Fibroblast of the aortic adventitia (primary cell): Measurements from ENCODE around the gene CST9L. TPM values are rescaled to one million over a fixed set of nuclear protein-coding genes. Genes with fewer than 3 reads are reported as not detected.

Source experiments
- DNase-seq: peaks from one replicate; pipeline ENCODE4 v3.0.0-alpha.2; 2010; ENCODE audit warnings: low read depth
- H3K4me3 ChIP-seq: 2 replicates; pipeline ENCODE4 v1.5.1; 2011; ENCODE audit warnings: low read depth, mild to moderate bottlenecking, control low read depth, low read length, moderate library complexity
- total RNA-seq: library from RNA; depleted of rRNA; stranded (reverse); fragments of >200 nt; gene quantifications from 2 replicates; pipeline ENCODE4 v1.2.3, GENCODE V29; 2012; ENCODE audit warnings: low replicate concordance
- TF ChIP-seq, protein P1 (sequence below): IDR thresholded peaks from 2 replicates; pipeline ENCODE4 v1.5.1; 2011; ENCODE audit warnings: mild to moderate bottlenecking, low read length, control low read depth, inconsistent platforms; ENCODE audit not compliant: insufficient read depth

CST9L gene
- total RNA-seq, 1 donor: not detected

DNA sequence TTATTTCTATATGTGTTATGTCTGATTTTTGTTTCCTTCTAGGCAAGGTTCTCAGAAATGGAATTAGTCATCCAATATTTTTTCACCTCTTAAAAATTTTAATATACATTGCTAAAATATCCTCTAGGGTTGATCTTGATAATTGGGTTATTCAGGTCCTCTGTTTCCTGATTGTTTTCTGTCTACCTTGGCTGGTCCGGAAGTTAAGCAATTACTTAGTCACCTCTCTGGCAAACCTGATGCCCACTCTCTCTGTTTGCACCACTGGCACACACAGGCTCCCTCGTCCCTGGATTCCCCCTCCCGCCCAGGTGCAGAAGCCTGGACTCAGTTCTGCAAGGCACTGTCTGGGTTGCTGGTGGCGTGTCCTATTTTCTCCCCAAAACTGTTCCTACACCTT, 27.7 kb downstream of the CST9L start:
- no peak overlapping the region for H3K4me3 ChIP-seq
- no peak for DNase-seq
- TF ChIP-seq, protein P1, sequence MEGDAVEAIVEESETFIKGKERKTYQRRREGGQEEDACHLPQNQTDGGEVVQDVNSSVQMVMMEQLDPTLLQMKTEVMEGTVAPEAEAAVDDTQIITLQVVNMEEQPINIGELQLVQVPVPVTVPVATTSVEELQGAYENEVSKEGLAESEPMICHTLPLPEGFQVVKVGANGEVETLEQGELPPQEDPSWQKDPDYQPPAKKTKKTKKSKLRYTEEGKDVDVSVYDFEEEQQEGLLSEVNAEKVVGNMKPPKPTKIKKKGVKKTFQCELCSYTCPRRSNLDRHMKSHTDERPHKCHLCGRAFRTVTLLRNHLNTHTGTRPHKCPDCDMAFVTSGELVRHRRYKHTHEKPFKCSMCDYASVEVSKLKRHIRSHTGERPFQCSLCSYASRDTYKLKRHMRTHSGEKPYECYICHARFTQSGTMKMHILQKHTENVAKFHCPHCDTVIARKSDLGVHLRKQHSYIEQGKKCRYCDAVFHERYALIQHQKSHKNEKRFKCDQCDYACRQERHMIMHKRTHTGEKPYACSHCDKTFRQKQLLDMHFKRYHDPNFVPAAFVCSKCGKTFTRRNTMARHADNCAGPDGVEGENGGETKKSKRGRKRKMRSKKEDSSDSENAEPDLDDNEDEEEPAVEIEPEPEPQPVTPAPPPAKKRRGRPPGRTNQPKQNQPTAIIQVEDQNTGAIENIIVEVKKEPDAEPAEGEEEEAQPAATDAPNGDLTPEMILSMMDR: no peak

DNA sequence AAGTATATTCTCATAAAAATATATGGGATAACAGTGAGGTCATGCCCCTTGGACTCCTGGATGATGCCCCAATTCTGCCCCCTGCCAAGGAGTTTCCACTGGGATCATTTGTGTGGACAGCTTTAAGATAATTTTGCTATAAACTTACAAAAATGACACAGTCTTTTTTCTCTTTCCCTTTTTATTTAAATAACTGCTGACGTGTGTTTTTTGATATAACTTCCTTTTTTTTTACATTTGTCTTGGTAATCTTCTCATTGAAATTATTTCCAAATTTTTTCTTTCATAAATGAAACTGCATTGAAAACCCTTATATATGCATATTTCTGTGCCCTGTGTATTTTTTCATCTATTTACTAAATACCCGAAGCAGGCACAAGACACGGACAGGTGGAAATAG, 31.3 kb downstream of the CST9L start:
- TF ChIP-seq, protein P1: no peak

DNA sequence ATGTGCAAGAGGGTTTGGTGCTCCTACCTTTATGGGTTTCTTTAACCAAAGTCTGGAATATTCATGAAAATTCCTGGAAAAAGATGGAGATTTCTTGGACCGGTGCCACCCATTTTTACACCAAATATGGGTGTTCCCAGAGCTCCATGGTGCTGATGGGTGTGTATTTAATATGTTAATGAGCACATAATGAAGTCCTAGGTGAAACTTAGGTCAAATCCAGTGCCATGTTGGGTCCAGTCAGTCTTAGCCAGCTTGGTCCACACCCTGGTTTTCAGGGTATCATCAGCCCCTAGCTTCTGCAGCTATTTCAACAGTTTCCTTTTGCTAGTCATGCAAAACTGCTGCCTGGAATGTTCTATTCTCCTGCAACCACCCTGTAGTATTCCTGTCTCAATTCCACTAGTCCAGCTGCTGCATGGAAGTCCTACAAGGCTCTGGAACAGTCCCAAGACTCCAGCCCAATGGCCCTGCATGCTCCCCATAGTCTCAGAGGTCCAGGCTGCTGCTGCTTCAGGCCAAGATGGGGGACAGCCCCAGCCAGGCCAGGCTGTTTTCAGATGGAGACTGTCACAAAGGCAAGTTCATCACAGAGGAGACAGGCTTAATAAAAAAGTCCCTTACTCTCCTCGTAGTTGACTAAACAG, 31.8 kb downstream of the CST9L start:
- no peak for DNase-seq
- H3K4me3 ChIP-seq: no peak overlapping the region
- TF ChIP-seq, protein P1: no peak

More for the DNA sequence above, 31.3 kb downstream of the CST9L start:
- H3K4me3 ChIP-seq: no peak overlapping the region
- DNase-seq: no peak

GRCh38 chr20:23534801-23535593, 33.3 kb downstream of the CST9L start:
- no peak overlapping the region for H3K4me3 ChIP-seq
- no peak for DNase-seq
- TF ChIP-seq, protein P1: no peak

DNA sequence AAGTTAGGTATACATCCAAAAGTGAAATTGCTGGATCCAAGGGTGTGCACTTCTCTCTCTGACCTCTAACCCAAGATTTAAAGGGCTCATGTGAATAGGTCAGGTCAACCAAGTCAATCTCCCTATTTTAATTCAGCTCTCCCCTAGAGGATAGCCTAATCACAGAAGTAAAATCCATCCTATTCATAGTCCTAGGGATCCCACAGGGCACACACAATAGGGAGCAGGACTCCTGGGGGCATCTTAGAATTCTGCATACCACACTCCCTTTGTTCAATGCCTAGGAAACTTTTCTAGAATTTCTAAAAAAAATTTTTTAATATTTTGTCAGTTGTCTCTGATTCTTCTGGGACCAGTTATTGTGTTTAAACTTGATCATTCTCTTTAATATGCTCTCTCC, 35.1 kb downstream of the CST9L start:
- TF ChIP-seq, protein P1: no peak
- no peak for DNase-seq
- no peak overlapping the region for H3K4me3 ChIP-seq

- TF ChIP-seq, protein P1: no peak
- no peak overlapping the region for H3K4me3 ChIP-seq
- no peak for DNase-seq
These were observed 35.8 kb downstream of the CST9L start for GRCh38 chr20:23532533-23532932.
